ENCODE results near the gene SUPT4H1.

DNA sequence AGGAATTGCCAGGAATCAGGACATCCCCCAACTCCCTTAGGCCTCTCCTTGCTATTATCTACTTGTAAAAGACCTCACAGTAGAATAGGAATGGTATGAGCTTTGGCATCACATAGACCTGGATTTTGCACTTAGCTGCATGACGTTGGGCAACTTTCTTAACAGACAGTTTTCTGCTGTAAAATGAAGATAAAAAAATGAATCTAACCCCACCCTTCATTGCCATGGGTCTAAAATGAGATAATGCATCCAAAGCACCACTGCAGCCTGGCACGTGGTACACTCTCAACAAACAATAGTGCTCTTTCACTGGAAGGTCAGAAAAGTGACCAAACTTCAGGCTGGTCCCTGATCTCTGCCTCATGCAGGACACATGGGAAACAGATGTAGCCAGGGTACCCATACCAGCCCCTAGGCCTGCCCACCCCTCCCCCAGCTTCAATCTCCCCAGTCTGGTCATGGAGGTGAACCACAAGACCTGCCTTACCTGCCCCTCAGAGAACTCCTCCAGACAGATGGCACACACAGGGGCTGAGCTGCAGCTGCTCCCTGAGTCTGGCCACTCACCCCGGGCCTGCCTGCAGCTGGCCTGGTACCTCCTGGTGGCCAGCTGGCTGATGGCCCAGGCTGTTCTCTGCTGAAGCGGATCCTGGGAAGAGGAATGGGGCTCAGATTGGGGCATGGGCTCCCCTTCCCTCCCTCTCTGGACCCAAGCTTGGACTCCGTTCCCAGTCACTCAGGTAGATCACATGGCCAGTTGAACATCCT lies 8.5 kb upstream of the SUPT4H1 start:
- TF ChIP-seq EZH2 (IDR thresholded peaks at IDR 0.05) = no peak
- TF ChIP-seq POLR2AphosphoS5 (IDR thresholded peaks at IDR 0.05; ENCODE audit: borderline replicate concordance, low read depth, low read length) = no peak
- no peak for TF ChIP-seq FOXP2 (optimal IDR thresholded peaks at IDR 0.05; ENCODE audit: control extremely low read depth, extremely low read length, insufficient read depth)
